SK-N-SH (cell line): ENCODE results near the gene PLEKHA4.

Source experiments
- CHD2 ChIP-seq: fragments of 150-350 bp; IDR thresholded peaks from 2 replicates; pipeline ENCODE4 v1.6.1; 2018; ENCODE audit warnings: low read length; ENCODE audit not compliant: partially characterized antibody
- CTCF ChIP-seq: fragments of 200-600 bp; sonication (generic); IDR thresholded peaks from 2 replicates; pipeline ENCODE4 v1.6.1; 2017; ENCODE audit warnings: antibody characterized with exemption, mild to moderate bottlenecking, moderate library complexity
- EP300 ChIP-seq, 2 experiments: IDR thresholded peaks; 2 replicates each; pipeline versions ENCODE4 v1.4.0 to v1.6.1; 2012; ENCODE audit warnings: borderline replicate concordance in 1 of 2, low read depth in 1 of 2, low read length in 1 of 2
- EZH2phosphoT487 ChIP-seq: fragments of 200-600 bp; sonication (generic); IDR thresholded peaks from 2 replicates; pipeline ENCODE4 v1.6.1; 2017; ENCODE audit warnings: low read depth, mixed run types, mild to moderate bottlenecking, antibody characterized with exemption, moderate library complexity, borderline replicate concordance
- GABPA ChIP-seq: IDR thresholded peaks from 2 replicates; pipeline ENCODE4 v1.4.0; 2012; ENCODE audit warnings: low read depth, mild to moderate bottlenecking
- MXI1 ChIP-seq: IDR thresholded peaks from 2 replicates; pipeline ENCODE4 v1.6.1; 2012; ENCODE audit warnings: mild to moderate bottlenecking, low read depth, low read length, improper control_type of control experiment
- RFX5 ChIP-seq: IDR thresholded peaks from 2 replicates; pipeline ENCODE4 v1.6.1; 2012; ENCODE audit warnings: mild to moderate bottlenecking, improper control_type of control experiment, low read length
- YY1 ChIP-seq: IDR thresholded peaks from 2 replicates; pipeline ENCODE4 v1.4.0; 2012; ENCODE audit warnings: low read depth, mild to moderate bottlenecking

GRCh38 chr19:48896191-48896720 is 27.8 kb upstream of the PLEKHA4 start:
- TF ChIP-seq MXI1 (no peak), GABPA (no peak), RFX5 (no peak), CHD2 (no peak), YY1 (no peak), CTCF (no peak), EZH2phosphoT487 (no peak), EP300 (IDR thresholded peaks at IDR 0.05; ENCODE audit: borderline replicate concordance in 1 of 2, low read depth in 1 of 2, low read length in 1 of 2) (no peak)
